NCI-H226 (cell line): ENCODE measurements around the gene C3orf18.
A peak's percentile ranks its signal among the peaks of the same experiment; 100 is the strongest.

Source experiments
- DNase-seq: peaks from one replicate; pipeline ENCODE4 v3.0.0-alpha.2; 2015

C3orf18 gene

GRCh38 chr3:50577348-50577747, 9.8 kb upstream of the C3orf18 start:
- DNase-seq = no peak

- no peak for DNase-seq
Measured at GRCh38 chr3:50575372-50575771, 7.8 kb upstream of the C3orf18 start.

GRCh38 chr3:50574444-50574831, 6.9 kb upstream of the C3orf18 start:
- no peak for DNase-seq

- DNase-seq = no peak
Measured at GRCh38 chr3:50573566-50574443, 6.3 kb upstream of the C3orf18 start.

- DNase-seq = no peak
Measured at GRCh38 chr3:50572801-50573371, 5.3 kb upstream of the C3orf18 start.

- DNase-seq = no peak
Measured at GRCh38 chr3:50572158-50572557, 4.6 kb upstream of the C3orf18 start.

- DNase-seq = no peak
Measured at GRCh38 chr3:50571486-50571885, 3.9 kb upstream of the C3orf18 start.

GRCh38 chr3:50570508-50571279, 3.1 kb upstream of the C3orf18 start:
- no peak for DNase-seq

GRCh38 chr3:50568947-50569749, 1.6 kb upstream of the C3orf18 start, which contains the start of gene HEMK1:
Gene HEMK1, plus strand, starts transcription at chr3:50569522. Its CDS starts 1,583 bp downstream, at chr3:50571105.
- peak; percentile 69 for DNase-seq

GRCh38 chr3:50567011-50567385, 549 bp downstream of the C3orf18 start:
- no peak for DNase-seq

- DNase-seq = no peak
Measured at GRCh38 chr3:50564321-50564720, 3.2 kb downstream of the C3orf18 start.

- DNase-seq = no peak
Measured at GRCh38 chr3:50563867-50564266, 3.7 kb downstream of the C3orf18 start.

- peak; percentile 63 for DNase-seq
Measured at GRCh38 chr3:50562861-50563260, 4.7 kb downstream of the C3orf18 start.

- no peak for DNase-seq
Measured at GRCh38 chr3:50559702-50560101, 7.8 kb downstream of the C3orf18 start.

- DNase-seq = no peak
Measured at GRCh38 chr3:50557915-50558314, 9.6 kb downstream of the C3orf18 start.

- DNase-seq = no peak
Measured at GRCh38 chr3:50557106-50557505, 10.4 kb downstream of the C3orf18 start.

GRCh38 chr3:50554553-50554952, 13.0 kb downstream of the C3orf18 start:
- DNase-seq = no peak

- no peak for DNase-seq
Measured at GRCh38 chr3:50552598-50552997, 14.9 kb downstream of the C3orf18 start.

GRCh38 chr3:50551681-50552435, 15.7 kb downstream of the C3orf18 start:
- DNase-seq = no peak

GRCh38 chr3:50551054-50551659, 16.4 kb downstream of the C3orf18 start:
- DNase-seq = no peak

GRCh38 chr3:50550079-50550736, 17.3 kb downstream of the C3orf18 start:
- no peak for DNase-seq
